HG02840 (cell line): ENCODE data around the gene ZNF768.

Experiments
- ATAC-seq: cut with Tn5 transposase; IDR thresholded peaks from one replicate; pipeline ENCODE4 v1.9.1; 2021; ENCODE audit warnings: mild to moderate bottlenecking, moderate library complexity, moderate number of reproducible peaks; ENCODE audit not compliant: unreplicated experiment, low FRiP score

The ZNF768 gene

GRCh38 chr16:30474684-30475083, 51.7 kb downstream of the ZNF768 start:
- no peak for ATAC-seq

- no peak for ATAC-seq
Observed at GRCh38 chr16:30474074-30474452, 52.3 kb downstream of the ZNF768 start.
